Measurements from ENCODE around the gene CDH23. TPM values are rescaled to one million over a fixed set of nuclear protein-coding genes. Genes with fewer than 3 reads are reported as not detected.

CDH23 gene
- total and polyA plus RNA-seq, 10 of the 15 experiments (the other 5 are each of a cell fraction or from before 2014, with no cell fraction given), result 0.09 to 0.40 (median 0.15) TPM; not detected in 1

DNA sequence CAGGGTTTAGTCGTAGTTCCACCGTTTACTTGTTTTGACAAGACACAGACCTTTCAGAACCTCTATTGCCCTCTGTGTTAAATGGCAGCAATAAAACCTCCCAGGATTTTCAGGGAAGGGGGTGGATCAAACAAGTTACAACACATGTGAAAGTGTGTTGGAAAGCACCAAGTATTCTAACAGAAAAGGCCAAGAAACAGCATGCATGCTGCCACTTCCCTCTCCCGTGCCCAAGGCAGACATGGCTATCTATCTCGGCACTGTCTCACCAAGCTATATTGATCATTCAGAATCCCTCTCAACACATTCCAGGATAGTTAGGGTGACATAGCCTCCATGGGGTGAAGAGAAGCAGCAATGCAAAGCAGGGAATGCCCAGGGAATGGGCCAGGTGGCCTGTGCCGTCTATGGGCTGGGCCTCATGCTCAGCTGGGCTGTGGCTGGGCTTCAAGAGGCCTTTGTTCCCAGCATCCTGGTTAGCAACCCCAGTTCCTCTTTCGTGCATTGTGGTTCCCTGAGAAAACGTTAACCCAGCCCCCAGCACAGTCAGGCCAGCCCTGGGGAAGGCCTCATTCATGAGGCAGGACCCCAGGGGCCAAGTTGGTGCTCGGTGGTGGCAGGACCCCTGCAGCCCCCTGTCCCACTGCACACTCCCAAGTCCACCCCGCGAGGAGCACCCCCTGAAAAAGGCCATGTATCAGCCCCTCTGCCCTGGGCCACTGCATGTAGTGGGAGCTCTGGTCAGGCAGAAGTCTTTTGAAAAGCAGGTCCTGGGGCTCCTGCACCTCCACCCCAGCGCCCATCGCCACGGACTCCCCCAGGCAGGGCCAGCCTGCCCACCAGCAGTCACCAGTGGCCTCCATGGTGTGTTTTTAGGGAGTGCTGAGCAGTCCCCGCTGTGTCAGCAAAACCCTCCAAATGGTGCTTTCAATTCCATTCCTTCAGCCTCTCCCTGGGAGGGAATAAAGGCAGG, 351.1 kb downstream of the CDH23 start (continued):
- no peak for TF ChIP-seq PAX8 (IDR thresholded peaks at IDR 0.05)
- no peak for TF ChIP-seq GABPA (IDR thresholded peaks at IDR 0.05; ENCODE audit: low read depth)
- TF ChIP-seq, protein P1, sequence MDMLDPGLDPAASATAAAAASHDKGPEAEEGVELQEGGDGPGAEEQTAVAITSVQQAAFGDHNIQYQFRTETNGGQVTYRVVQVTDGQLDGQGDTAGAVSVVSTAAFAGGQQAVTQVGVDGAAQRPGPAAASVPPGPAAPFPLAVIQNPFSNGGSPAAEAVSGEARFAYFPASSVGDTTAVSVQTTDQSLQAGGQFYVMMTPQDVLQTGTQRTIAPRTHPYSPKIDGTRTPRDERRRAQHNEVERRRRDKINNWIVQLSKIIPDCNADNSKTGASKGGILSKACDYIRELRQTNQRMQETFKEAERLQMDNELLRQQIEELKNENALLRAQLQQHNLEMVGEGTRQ (IDR thresholded peaks at IDR 0.05; ENCODE audit: borderline replicate concordance, low read depth, low read length), result peak; percentile 48
- TF ChIP-seq, protein P2, sequence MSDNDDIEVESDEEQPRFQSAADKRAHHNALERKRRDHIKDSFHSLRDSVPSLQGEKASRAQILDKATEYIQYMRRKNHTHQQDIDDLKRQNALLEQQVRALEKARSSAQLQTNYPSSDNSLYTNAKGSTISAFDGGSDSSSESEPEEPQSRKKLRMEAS (IDR thresholded peaks at IDR 0.05; ENCODE audit: low read depth, low read length), result peak; percentile 42; the same call in 1 of the 2 replicates
- TF ChIP-seq, protein P3, sequence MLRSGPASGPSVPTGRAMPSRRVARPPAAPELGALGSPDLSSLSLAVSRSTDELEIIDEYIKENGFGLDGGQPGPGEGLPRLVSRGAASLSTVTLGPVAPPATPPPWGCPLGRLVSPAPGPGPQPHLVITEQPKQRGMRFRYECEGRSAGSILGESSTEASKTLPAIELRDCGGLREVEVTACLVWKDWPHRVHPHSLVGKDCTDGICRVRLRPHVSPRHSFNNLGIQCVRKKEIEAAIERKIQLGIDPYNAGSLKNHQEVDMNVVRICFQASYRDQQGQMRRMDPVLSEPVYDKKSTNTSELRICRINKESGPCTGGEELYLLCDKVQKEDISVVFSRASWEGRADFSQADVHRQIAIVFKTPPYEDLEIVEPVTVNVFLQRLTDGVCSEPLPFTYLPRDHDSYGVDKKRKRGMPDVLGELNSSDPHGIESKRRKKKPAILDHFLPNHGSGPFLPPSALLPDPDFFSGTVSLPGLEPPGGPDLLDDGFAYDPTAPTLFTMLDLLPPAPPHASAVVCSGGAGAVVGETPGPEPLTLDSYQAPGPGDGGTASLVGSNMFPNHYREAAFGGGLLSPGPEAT (IDR thresholded peaks at IDR 0.05; ENCODE audit: low read depth), result peak; percentile 77; the same call in 1 of the 2 replicates
- TF ChIP-seq, protein P4, sequence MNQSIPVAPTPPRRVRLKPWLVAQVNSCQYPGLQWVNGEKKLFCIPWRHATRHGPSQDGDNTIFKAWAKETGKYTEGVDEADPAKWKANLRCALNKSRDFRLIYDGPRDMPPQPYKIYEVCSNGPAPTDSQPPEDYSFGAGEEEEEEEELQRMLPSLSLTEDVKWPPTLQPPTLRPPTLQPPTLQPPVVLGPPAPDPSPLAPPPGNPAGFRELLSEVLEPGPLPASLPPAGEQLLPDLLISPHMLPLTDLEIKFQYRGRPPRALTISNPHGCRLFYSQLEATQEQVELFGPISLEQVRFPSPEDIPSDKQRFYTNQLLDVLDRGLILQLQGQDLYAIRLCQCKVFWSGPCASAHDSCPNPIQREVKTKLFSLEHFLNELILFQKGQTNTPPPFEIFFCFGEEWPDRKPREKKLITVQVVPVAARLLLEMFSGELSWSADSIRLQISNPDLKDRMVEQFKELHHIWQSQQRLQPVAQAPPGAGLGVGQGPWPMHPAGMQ (IDR thresholded peaks at IDR 0.05; ENCODE audit: borderline replicate concordance), result no peak
- TF ChIP-seq, protein P5, sequence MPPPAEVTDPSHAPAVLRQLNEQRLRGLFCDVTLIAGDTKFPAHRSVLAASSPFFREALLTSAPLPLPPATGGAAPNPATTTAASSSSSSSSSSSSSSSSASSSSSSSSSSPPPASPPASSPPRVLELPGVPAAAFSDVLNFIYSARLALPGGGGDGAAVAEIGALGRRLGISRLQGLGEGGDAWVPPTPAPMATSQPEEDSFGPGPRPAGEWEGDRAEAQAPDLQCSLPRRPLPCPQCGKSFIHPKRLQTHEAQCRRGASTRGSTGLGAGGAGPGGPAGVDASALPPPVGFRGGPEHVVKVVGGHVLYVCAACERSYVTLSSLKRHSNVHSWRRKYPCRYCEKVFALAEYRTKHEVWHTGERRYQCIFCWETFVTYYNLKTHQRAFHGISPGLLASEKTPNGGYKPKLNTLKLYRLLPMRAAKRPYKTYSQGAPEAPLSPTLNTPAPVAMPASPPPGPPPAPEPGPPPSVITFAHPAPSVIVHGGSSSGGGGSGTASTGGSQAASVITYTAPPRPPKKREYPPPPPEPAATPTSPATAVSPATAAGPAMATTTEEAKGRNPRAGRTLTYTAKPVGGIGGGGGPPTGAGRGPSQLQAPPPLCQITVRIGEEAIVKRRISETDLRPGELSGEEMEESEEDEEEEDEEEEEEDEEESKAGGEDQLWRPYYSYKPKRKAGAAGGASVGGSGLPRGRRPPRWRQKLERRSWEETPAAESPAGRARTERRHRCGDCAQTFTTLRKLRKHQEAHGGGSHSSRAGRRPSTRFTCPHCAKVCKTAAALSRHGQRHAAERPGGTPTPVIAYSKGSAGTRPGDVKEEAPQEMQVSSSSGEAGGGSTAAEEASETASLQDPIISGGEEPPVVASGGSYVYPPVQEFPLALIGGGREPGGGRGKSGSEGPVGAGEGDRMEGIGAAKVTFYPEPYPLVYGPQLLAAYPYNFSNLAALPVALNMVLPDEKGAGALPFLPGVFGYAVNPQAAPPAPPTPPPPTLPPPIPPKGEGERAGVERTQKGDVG (CRISPR knock-in tag; IDR thresholded peaks at IDR 0.05), result no peak
- TF ChIP-seq STAT3 (IDR thresholded peaks at IDR 0.05; ENCODE audit: low read depth, low read length), result no peak
- TF ChIP-seq EP300 (IDR thresholded peaks at IDR 0.05; ENCODE audit: borderline replicate concordance in 1 of 2, control insufficient read depth in 1 of 2, low read depth in 2 of 2, low read length in 2 of 2), result peak in 1 of 2 experiments; percentile 44; a peak in 1 of 4 replicates
- TF ChIP-seq RCOR1 (conservative IDR thresholded peaks at IDR 0.05; ENCODE audit: low read depth, low read length), result 0 out of 2 replicates have a peak, but pooled peaks have one; percentile 24
- TF ChIP-seq, protein P6, sequence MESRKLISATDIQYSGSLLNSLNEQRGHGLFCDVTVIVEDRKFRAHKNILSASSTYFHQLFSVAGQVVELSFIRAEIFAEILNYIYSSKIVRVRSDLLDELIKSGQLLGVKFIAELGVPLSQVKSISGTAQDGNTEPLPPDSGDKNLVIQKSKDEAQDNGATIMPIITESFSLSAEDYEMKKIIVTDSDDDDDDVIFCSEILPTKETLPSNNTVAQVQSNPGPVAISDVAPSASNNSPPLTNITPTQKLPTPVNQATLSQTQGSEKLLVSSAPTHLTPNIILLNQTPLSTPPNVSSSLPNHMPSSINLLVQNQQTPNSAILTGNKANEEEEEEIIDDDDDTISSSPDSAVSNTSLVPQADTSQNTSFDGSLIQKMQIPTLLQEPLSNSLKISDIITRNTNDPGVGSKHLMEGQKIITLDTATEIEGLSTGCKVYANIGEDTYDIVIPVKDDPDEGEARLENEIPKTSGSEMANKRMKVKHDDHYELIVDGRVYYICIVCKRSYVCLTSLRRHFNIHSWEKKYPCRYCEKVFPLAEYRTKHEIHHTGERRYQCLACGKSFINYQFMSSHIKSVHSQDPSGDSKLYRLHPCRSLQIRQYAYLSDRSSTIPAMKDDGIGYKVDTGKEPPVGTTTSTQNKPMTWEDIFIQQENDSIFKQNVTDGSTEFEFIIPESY (IDR thresholded peaks at IDR 0.05), result no peak
- no peak for TF ChIP-seq BMI1 (IDR thresholded peaks at IDR 0.05; ENCODE audit: borderline replicate concordance)

Data from GM12878 (cell line).